ENCODE measurements around the gene DYRK1A.

DNA sequence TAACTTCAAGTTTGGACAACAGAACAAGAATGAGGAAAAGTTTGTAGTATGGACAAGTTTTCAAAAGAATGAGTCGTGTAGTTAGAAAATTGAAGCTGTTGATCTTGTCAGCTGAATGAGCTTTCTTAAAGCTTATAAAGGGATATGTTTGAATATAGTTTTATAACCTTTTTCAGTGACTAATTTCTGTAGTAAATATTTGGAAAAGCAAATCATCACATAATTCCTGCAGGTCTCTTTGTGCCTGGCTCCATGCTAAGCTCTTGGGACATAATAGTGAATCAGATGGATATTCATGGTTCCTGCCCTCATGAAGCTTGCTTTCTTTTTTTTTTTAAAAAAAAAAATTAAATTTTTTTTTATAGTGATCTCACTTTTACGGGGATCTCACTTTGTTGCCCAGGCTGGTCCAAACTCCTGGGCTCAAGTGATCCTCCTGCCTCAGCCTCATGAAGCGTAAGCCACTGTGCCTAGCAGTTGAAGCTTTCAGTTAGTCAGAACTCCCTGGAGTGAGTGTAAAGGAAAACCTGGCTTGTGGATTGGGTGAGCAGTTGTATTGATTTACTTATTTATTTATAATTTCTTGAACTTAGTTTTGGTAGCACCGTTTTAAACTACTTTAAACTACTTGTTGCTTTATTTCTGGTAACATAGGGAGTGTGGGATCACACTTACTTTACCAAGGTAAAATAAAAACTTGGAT is 15.5 kb downstream of the DYRK1A start:
- TF ChIP-seq GABPA (IDR thresholded peaks at IDR 0.05; ENCODE audit: low read depth), result no peak
- TF ChIP-seq, protein P1, sequence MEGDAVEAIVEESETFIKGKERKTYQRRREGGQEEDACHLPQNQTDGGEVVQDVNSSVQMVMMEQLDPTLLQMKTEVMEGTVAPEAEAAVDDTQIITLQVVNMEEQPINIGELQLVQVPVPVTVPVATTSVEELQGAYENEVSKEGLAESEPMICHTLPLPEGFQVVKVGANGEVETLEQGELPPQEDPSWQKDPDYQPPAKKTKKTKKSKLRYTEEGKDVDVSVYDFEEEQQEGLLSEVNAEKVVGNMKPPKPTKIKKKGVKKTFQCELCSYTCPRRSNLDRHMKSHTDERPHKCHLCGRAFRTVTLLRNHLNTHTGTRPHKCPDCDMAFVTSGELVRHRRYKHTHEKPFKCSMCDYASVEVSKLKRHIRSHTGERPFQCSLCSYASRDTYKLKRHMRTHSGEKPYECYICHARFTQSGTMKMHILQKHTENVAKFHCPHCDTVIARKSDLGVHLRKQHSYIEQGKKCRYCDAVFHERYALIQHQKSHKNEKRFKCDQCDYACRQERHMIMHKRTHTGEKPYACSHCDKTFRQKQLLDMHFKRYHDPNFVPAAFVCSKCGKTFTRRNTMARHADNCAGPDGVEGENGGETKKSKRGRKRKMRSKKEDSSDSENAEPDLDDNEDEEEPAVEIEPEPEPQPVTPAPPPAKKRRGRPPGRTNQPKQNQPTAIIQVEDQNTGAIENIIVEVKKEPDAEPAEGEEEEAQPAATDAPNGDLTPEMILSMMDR (IDR thresholded peaks at IDR 0.05 in 2 of 3, conservative IDR thresholded peaks at IDR 0.05 in 1 of 3; ENCODE audit: control insufficient read depth in 2 of 3, extremely low read depth in 1 of 3, insufficient read depth in 1 of 3, low read depth in 3 of 3, low read length in 3 of 3), result no peak
- no peak for TF ChIP-seq SUZ12 (IDR thresholded peaks at IDR 0.05; ENCODE audit: unreplicated experiment)
- no peak for TF ChIP-seq FOS (IDR thresholded peaks at IDR 0.05; ENCODE audit: borderline replicate concordance, extremely low read depth, insufficient read length)
- no peak for TF ChIP-seq EP300 (IDR thresholded peaks at IDR 0.05; ENCODE audit: borderline replicate concordance in 1 of 2, control insufficient read depth in 1 of 2, low read depth in 2 of 2, low read length in 2 of 2)

Data from GM12878 (cell line).